Thyroid gland (tissue), 4 donors: ENCODE results near the gene DNASE2B.

Experiments
- POLR2A ChIP-seq, 2 donors: fragments of 450-650 bp; IDR thresholded peaks; one replicate each; pipeline ENCODE4 v1.6.1; 2017; ENCODE audit warnings: antibody characterized with exemption in 2 of 2, mild to moderate bottlenecking in 2 of 2, moderate library complexity in 1 of 2
- TF ChIP-seq, protein P1 (sequence below), 6 experiments: fragments of 200-600 bp in 3 of 6; fragments of 450-650 bp in 3 of 6; sonication (generic) in 3 of 6; IDR thresholded peaks; one replicate each; pipeline ENCODE4 v1.5.1; 2016 to 2019; ENCODE audit warnings: antibody characterized with exemption in 6 of 6, mild to moderate bottlenecking in 2 of 6, inconsistent platforms in 1 of 6, moderate library complexity in 1 of 6

DNA sequence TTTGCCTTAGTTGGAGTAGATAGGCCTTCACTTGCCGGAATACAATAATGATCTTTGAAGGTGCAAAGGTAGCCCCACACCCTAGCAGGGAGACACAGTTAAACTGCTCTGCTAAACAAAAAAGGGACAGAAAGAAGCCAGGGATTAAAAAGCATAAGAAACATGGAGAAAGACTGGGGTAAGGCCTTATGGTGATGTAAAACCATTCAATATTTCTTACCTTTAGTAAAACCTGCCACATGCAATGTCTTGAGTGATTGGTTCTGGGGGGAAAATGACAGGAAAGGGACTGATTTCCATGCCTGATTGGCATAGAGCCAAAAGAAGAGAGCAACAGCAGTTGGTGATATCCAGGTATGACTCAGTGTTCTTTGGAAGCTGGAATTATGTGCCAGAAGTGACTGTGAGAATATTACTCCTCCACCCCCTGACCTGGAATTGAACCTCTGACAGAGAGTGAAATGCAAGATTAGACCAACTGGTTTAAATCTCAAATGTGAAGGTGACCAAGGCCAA lies 8.1 kb downstream of the DNASE2B start:
- TF ChIP-seq, protein P1, sequence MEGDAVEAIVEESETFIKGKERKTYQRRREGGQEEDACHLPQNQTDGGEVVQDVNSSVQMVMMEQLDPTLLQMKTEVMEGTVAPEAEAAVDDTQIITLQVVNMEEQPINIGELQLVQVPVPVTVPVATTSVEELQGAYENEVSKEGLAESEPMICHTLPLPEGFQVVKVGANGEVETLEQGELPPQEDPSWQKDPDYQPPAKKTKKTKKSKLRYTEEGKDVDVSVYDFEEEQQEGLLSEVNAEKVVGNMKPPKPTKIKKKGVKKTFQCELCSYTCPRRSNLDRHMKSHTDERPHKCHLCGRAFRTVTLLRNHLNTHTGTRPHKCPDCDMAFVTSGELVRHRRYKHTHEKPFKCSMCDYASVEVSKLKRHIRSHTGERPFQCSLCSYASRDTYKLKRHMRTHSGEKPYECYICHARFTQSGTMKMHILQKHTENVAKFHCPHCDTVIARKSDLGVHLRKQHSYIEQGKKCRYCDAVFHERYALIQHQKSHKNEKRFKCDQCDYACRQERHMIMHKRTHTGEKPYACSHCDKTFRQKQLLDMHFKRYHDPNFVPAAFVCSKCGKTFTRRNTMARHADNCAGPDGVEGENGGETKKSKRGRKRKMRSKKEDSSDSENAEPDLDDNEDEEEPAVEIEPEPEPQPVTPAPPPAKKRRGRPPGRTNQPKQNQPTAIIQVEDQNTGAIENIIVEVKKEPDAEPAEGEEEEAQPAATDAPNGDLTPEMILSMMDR (IDR thresholded peaks at IDR 0.05) = no peak
- no peak for TF ChIP-seq POLR2A (IDR thresholded peaks at IDR 0.05)
